Measurements from ENCODE around the gene VOPP1. TPM values are rescaled to one million over a fixed set of nuclear protein-coding genes. Genes with fewer than 3 reads are reported as not detected.
A peak's percentile ranks its signal among the peaks of the same experiment; 100 is the strongest.

Gene VOPP1
- total RNA-seq, 2 experiments from 2014 or later, result 49.6 to 53.1 TPM

DNA sequence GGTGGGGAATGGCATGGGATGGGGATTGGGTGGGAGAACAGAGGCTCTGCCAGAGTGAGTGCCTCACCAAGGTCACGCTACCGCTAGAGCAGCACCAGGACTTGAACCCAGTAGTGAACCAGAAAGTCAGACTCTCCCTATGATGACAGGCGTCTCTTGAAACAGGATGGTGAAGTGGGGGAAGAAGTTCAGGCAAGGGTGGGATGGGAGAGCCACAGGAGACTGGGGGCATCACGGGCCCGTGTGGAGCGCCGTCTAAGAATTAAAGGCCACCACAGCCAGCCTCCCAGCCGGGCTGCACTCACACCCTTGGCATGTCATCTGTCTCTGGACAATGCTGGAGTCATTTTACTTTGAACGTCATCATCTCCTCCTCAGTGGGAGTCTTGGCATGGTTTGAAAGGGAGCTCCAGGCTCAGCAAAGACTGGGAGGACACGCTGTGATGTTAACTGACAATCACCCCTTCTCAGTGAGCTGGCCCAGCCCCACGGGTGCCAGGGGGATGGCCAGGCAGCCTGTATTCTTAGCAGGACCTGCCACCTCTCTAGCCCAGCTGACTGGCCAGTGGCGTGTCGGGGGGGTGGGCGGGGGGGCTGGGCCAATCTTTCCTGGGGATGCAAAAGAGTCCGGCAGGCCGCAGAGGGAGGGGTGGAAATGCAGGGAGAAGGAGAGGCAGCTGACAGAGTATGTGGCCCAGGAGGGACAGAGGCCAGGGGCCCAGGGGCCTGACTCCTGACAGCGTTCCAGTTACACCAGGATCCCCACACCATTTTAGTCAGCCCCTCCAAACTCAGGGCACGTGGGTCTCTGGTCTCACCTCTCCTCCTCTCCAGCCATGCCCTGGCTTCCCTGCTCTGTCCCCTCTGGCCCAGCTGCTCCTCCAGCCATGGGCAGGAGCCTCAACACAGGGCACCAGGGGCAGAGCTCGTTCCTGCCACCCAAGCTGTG is 96.2 kb downstream of the VOPP1 start:
- Mint-ChIP-seq H3K4me3 (peak overlapping the region; percentile 78), H3K9me3 (no peaks in the 10 kb centered on the region), H3K27me3 (no peaks in the 10 kb centered on the region), H3K4me1 (ENCODE audit: low read depth) (peaks cover 80% of the 10 kb centered on the region), H3K36me3 (ENCODE audit: low read depth) (peaks cover 56% of the 10 kb centered on the region), H3K27ac (peak overlapping the region; percentile 94)
- ChIA-PET CTCF (no interaction called here), POLR2A (interaction anchor here (0.6 to 1.0 kb wide), 3 partner anchors 19 to 57 kb away, joined by 3 to 4 read pairs (median 3); no protein-coding TSS in a partner anchor)
- DNase-seq, result no peak
- Histone ChIP-seq H3K9me3 (ENCODE audit: control insufficient read depth in 1 of 2, insufficient read depth in 1 of 2, low read length in 2 of 2) (no peaks in the 10 kb centered on the region), H3K36me3 (ENCODE audit: insufficient read depth, low read length) (peaks cover 17% of the 10 kb centered on the region), H3K27ac (ENCODE audit: low read depth in 1 of 2, low read length in 2 of 2) (peak overlapping the region; percentile 62 to 66), H3K4me1 (ENCODE audit: insufficient read depth, low read length) (peaks cover 75% of the 10 kb centered on the region), H3K4me3 (ENCODE audit: low read length) (no peak overlapping the region), H3K27me3 (ENCODE audit: control insufficient read depth in 1 of 2, insufficient read depth in 2 of 2, low read length in 2 of 2) (no peaks in the 10 kb centered on the region)
- intact Hi-C loops (cut with DNase I, micrococcal nuclease), result loop anchor here in 1 of 2 experiments (2.0 to 5.0 kb wide), 2 partner anchors 41 to 104 kb away; no protein-coding TSS in a partner anchor
- no peak for ATAC-seq (ENCODE audit: poor library complexity)
- TF ChIP-seq, protein P1, sequence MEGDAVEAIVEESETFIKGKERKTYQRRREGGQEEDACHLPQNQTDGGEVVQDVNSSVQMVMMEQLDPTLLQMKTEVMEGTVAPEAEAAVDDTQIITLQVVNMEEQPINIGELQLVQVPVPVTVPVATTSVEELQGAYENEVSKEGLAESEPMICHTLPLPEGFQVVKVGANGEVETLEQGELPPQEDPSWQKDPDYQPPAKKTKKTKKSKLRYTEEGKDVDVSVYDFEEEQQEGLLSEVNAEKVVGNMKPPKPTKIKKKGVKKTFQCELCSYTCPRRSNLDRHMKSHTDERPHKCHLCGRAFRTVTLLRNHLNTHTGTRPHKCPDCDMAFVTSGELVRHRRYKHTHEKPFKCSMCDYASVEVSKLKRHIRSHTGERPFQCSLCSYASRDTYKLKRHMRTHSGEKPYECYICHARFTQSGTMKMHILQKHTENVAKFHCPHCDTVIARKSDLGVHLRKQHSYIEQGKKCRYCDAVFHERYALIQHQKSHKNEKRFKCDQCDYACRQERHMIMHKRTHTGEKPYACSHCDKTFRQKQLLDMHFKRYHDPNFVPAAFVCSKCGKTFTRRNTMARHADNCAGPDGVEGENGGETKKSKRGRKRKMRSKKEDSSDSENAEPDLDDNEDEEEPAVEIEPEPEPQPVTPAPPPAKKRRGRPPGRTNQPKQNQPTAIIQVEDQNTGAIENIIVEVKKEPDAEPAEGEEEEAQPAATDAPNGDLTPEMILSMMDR (IDR thresholded peaks at IDR 0.05), result no peak

DNA sequence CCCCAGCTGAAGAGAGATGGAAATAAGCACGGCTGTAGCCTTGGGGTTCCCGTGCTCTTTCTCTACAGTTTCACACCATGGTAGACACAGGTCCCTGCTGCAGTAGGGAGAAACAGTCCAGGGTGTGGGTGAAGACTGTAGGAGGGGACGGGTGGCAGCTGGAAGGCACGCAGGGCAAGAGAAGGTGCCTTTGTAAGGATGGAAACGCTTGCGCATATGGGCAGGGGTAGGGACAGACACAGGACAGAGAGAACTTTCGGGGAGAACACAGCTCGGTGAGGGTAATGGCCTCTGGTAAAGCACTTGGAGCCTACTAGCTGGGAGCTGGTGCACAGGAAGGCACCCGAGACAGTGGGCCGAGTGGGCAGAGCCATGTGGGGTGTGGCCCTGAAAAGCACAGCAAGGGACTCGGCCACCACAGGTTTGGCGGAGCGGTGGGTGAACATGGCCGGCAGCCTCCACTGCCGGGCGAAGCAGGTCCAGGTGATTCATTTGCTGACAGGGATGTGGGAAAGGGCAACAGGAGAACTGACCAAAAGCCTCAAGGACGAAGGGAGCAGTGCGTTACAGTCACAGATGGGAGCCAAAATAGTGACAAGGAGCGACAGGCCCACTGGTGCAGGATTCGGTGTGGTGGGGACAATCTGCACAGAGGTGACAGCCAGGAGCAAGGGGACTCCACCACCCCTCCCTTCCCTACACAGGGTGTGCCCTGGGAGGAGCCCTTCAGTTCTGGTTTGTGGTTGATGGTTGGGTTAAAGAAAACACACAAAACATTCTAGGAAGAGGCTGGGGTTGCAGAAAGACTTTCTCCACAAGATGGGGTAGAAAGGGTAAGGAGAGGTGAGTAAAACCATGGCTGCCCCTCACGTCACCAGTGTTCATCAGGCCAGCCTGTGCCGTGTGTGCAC is 97.1 kb downstream of the VOPP1 start:
- Mint-ChIP-seq H3K4me1 (ENCODE audit: low read depth) (peaks cover 76% of the 10 kb centered on the region), H3K27ac (peak overlapping the region; percentile 94), H3K36me3 (ENCODE audit: low read depth) (peaks cover 53% of the 10 kb centered on the region), H3K9me3 (no peaks in the 10 kb centered on the region), H3K27me3 (no peaks in the 10 kb centered on the region), H3K4me3 (peak overlapping the region; percentile 78)
- ChIA-PET POLR2A (interaction anchor here (0.9 to 1.0 kb wide), 2 partner anchors 58 to 76 kb away, joined by 3 to 4 read pairs; no protein-coding TSS in a partner anchor), CTCF (no interaction called here)
- H3K4me3 ChIP-seq (ENCODE audit: low read length), result peak overlapping the region; percentile 4
- TF ChIP-seq, protein P1 (IDR thresholded peaks at IDR 0.05), result no peak
- no peaks in the 10 kb centered on the region for H3K27me3 ChIP-seq (ENCODE audit: control insufficient read depth in 1 of 2, insufficient read depth in 2 of 2, low read length in 2 of 2)
- no peaks in the 10 kb centered on the region for H3K9me3 ChIP-seq (ENCODE audit: control insufficient read depth in 1 of 2, insufficient read depth in 1 of 2, low read length in 2 of 2)
- intact Hi-C loops (cut with DNase I, micrococcal nuclease), result loop anchor here in 1 of 2 experiments (2.0 to 5.0 kb wide), 2 partner anchors 40 to 103 kb away; no protein-coding TSS in a partner anchor
- ATAC-seq (ENCODE audit: poor library complexity) (peak; percentile 83), DNase-seq (peak in 11 of 14 experiments; percentile 21 to 77 (median 33))
- peaks cover 16% of the 10 kb centered on the region for H3K36me3 ChIP-seq (ENCODE audit: insufficient read depth, low read length)
- H3K27ac ChIP-seq (ENCODE audit: low read depth in 1 of 2, low read length in 2 of 2), result peak overlapping the region in 1 of 2 donors; percentile 24
- peaks cover 76% of the 10 kb centered on the region for H3K4me1 ChIP-seq (ENCODE audit: insufficient read depth, low read length)

DNA sequence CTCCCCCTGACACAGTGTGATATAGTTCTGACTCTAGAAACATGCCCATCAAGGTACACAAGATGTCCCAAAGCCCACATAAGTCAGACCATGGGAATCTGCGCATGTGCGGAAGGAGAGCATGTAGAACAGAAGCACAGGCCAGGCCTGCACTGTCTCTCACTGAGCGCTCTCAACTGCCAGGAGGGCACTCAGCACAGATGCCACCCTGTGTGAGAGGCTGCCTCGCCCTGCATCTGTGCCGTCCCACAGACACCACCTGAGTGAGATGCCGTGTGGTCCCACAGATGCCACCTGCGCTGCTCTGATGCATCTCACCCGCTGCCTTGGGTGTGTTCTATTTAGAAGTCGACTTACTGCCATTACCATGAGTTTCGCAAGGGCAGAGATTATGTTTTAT is 98.4 kb downstream of the VOPP1 start:
- H3K4me1 ChIP-seq (ENCODE audit: insufficient read depth, low read length), result peaks cover 88% of the 10 kb centered on the region
- H3K4me3 Mint-ChIP-seq, result peak overlapping the region; percentile 78

More for the DNA sequence above, 98.4 kb downstream of the VOPP1 start:
- TF ChIP-seq, protein P1 (IDR thresholded peaks at IDR 0.05), result no peak
- intact Hi-C loops (cut with DNase I, micrococcal nuclease), result loop anchor here in 1 of 2 experiments (2.0 kb wide), 1 partner anchor 39 kb away; no protein-coding TSS in a partner anchor
- Histone ChIP-seq H3K27me3 (ENCODE audit: control insufficient read depth in 1 of 2, insufficient read depth in 2 of 2, low read length in 2 of 2) (no peaks in the 10 kb centered on the region), H3K4me3 (ENCODE audit: low read length) (no peak overlapping the region), H3K27ac (ENCODE audit: low read depth in 1 of 2, low read length in 2 of 2) (peak overlapping the region; percentile 18 to 43), H3K36me3 (ENCODE audit: insufficient read depth, low read length) (peaks cover 16% of the 10 kb centered on the region), H3K9me3 (ENCODE audit: control insufficient read depth in 1 of 2, insufficient read depth in 1 of 2, low read length in 2 of 2) (no peaks in the 10 kb centered on the region)
- Mint-ChIP-seq H3K27me3 (no peaks in the 10 kb centered on the region), H3K27ac (peak overlapping the region; percentile 94), H3K4me1 (ENCODE audit: low read depth) (peaks cover 77% of the 10 kb centered on the region), H3K36me3 (ENCODE audit: low read depth) (peaks cover 61% of the 10 kb centered on the region), H3K9me3 (no peaks in the 10 kb centered on the region)
- POLR2A ChIA-PET, result interaction anchor here (1.0 kb wide), 1 partner anchor 108 kb away, joined by 3 read pairs; no protein-coding TSS in a partner anchor
- CTCF ChIA-PET, result no interaction called here
- DNase-seq, result peak in 2 of 14 experiments; percentile 22 to 29
- ATAC-seq (ENCODE audit: poor library complexity), result no peak

All from CD4-positive, alpha-beta T cell (primary cell).